Suprapubic skin (tissue), 4 donors: ENCODE data around the gene SLC15A1. TPM values are rescaled to one million over a fixed set of nuclear protein-coding genes. Genes with fewer than 3 reads are reported as not detected.
"Not testable (repeated sequence)": the region's sequence is repeated elsewhere in the genome, so short reads cannot be mapped to it uniquely, and the experiment has no call there.

Source experiments
- DNase-seq, 2 donors: peaks; one replicate each; pipeline ENCODE4 v3.0.0-alpha.2; 2019; ENCODE audit warnings: low spot score in 2 of 2
- H3K27ac ChIP-seq: fragments of 200-600 bp; sonication (generic); one replicate; pipeline ENCODE4 v1.5.1; 2019
- H3K27me3 ChIP-seq: fragments of 200-600 bp; sonication (generic); one replicate; pipeline ENCODE4 v1.5.1; 2019
- H3K36me3 ChIP-seq: fragments of 200-600 bp; sonication (generic); one replicate; pipeline ENCODE4 v1.5.1; 2019
- H3K4me1 ChIP-seq: fragments of 200-600 bp; sonication (generic); one replicate; pipeline ENCODE4 v1.5.1; 2019
- H3K4me3 ChIP-seq: fragments of 200-600 bp; sonication (generic); one replicate; pipeline ENCODE4 v1.5.1; 2019; ENCODE audit warnings: mild to moderate bottlenecking
- H3K9me3 ChIP-seq: fragments of 200-600 bp; sonication (generic); one replicate; pipeline ENCODE4 v1.5.1; 2019
- EP300 ChIP-seq: sonication (generic); formaldehyde crosslinking; IDR thresholded peaks from one replicate; pipeline ENCODE4 v1.6.1; 2017; ENCODE audit warnings: antibody characterized with exemption
- POLR2A ChIP-seq, 2 donors: fragments of 450-650 bp; IDR thresholded peaks; one replicate each; pipeline ENCODE4 v1.6.1; 2017; ENCODE audit warnings: antibody characterized with exemption in 2 of 2, mild to moderate bottlenecking in 2 of 2, moderate library complexity in 2 of 2
- POLR2AphosphoS5 ChIP-seq, 3 donors: sonication (generic); formaldehyde crosslinking; IDR thresholded peaks; one replicate each; pipeline ENCODE4 v1.6.1; 2017; ENCODE audit warnings: antibody characterized with exemption in 3 of 3
- WGBS: methylation state at CpG from one replicate; pipeline ENCODE4 v1.1.5; 2018; 5-methylcytosine and 5-hydroxymethylcytosine counted together
- total RNA-seq, 4 donors: library from RNA; depleted of rRNA; stranded (reverse); fragments of >200 nt; gene quantifications; one replicate each; pipeline ENCODE4 v1.1.0, GENCODE V29; 2016
- TF ChIP-seq, protein P1 (sequence below), 2 donors: fragments of 200-600 bp in 1 of 2; fragments of 450-650 bp in 1 of 2; sonication (generic) in 1 of 2; IDR thresholded peaks; one replicate each; pipeline ENCODE4 v1.5.1; 2016 to 2019; ENCODE audit warnings: antibody characterized with exemption in 2 of 2, mild to moderate bottlenecking in 1 of 2, moderate library complexity in 1 of 2

The SLC15A1 gene
- total RNA-seq, 4 donors from 2014 or later, result 34.1 to 64.3 (median 62.4) TPM

DNA sequence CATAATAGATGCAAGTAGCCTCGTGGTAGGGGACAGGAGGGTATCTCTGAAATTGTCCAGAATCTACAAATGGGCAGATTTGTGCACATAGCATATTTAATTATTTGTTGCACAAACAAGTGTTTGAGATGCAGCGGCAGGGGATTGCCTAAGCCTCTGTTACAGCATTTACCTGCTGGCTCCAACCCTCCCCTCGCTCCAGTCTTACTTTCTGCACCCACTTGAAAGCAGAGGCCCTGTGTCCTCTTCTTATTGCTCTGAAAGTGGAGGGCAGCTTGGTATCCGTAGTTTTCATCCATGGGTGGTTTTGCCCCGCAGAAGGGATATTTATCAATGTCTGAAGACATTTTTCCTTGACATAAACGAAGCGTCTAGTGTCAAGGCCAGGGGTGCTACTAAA is 102.6 kb downstream of the SLC15A1 start:
- peak overlapping the region; percentile 50 for H3K27ac ChIP-seq
- 84% methylated on average over 7 of the region's 7 CpGs for WGBS

DNA sequence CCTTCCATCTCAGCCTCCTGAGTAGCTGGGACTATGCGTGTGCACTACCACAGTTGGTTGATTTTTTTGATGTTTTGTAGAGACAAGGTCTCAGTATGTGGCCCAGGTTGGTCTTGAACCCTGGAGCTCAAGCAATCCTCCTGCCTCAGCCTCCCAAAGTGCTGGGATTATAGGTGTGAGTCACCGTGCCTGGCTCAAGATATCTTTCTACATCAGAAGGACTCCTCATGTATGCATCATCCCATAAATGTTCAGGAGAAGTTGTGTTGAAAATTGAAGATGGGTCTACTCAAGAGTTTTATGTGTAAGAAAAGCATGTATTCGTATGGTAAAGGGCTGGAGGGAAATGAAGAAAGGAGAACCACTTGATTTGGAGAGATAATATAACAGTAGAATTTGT is 103.8 kb downstream of the SLC15A1 start:
- Histone ChIP-seq H3K36me3 (no peaks in the 10 kb centered on the region), H3K9me3 (no peaks in the 10 kb centered on the region)
- 96% methylated on average over 3 of the region's 3 CpGs for WGBS

More for the DNA sequence above, 102.6 kb downstream of the SLC15A1 start:
- Histone ChIP-seq H3K4me3 (no peak overlapping the region), H3K4me1 (peaks cover 23% of the 10 kb centered on the region), H3K36me3 (no peaks in the 10 kb centered on the region), H3K9me3 (no peaks in the 10 kb centered on the region), H3K27me3 (no peaks in the 10 kb centered on the region)
- no peak for DNase-seq
- TF ChIP-seq, protein P1, sequence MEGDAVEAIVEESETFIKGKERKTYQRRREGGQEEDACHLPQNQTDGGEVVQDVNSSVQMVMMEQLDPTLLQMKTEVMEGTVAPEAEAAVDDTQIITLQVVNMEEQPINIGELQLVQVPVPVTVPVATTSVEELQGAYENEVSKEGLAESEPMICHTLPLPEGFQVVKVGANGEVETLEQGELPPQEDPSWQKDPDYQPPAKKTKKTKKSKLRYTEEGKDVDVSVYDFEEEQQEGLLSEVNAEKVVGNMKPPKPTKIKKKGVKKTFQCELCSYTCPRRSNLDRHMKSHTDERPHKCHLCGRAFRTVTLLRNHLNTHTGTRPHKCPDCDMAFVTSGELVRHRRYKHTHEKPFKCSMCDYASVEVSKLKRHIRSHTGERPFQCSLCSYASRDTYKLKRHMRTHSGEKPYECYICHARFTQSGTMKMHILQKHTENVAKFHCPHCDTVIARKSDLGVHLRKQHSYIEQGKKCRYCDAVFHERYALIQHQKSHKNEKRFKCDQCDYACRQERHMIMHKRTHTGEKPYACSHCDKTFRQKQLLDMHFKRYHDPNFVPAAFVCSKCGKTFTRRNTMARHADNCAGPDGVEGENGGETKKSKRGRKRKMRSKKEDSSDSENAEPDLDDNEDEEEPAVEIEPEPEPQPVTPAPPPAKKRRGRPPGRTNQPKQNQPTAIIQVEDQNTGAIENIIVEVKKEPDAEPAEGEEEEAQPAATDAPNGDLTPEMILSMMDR (IDR thresholded peaks at IDR 0.05), result no peak
- no peak for TF ChIP-seq POLR2AphosphoS5 (IDR thresholded peaks at IDR 0.05)
- no peak for TF ChIP-seq POLR2A (IDR thresholded peaks at IDR 0.05)
- TF ChIP-seq EP300, result no peak

DNA sequence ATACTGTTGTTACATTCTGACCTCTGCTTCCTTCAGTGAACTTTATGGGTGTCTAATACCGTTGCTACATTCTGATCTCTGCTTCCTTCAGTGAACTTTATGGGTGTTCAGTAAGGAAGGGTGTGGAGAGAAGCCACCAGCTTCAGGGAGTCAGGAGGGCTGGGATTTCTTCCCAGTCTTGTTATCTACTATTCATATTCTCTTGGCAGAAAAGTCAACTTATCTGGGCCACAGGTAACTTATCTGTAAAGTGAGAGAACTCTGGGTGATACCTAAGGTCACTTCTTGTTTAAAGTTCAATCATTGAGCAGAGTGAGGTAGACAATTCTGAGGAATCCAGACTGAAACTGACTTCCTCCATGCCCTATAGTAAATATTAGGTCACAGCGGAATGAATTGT is 104.3 kb downstream of the SLC15A1 start:
- TF ChIP-seq EP300 (no peak), POLR2A (IDR thresholded peaks at IDR 0.05) (no peak), POLR2AphosphoS5 (IDR thresholded peaks at IDR 0.05) (no peak)
- TF ChIP-seq, protein P1 (IDR thresholded peaks at IDR 0.05), result no peak
- H3K36me3 ChIP-seq, result no peaks in the 10 kb centered on the region
- H3K9me3 ChIP-seq, result no peaks in the 10 kb centered on the region
- no peak overlapping the region for H3K4me3 ChIP-seq
- 73% methylated on average over 2 of the region's 2 CpGs for WGBS
- no peak overlapping the region for H3K27ac ChIP-seq
- no peak for DNase-seq
- no peaks in the 10 kb centered on the region for H3K27me3 ChIP-seq
- H3K4me1 ChIP-seq, result peaks cover 19% of the 10 kb centered on the region

More for the DNA sequence above, 103.8 kb downstream of the SLC15A1 start:
- Histone ChIP-seq H3K27me3 (no peaks in the 10 kb centered on the region), H3K4me1 (peaks cover 23% of the 10 kb centered on the region), H3K4me3 (no peak overlapping the region), H3K27ac (no peak overlapping the region)
- no peak for TF ChIP-seq POLR2A (IDR thresholded peaks at IDR 0.05)
- DNase-seq, result no peak

DNA sequence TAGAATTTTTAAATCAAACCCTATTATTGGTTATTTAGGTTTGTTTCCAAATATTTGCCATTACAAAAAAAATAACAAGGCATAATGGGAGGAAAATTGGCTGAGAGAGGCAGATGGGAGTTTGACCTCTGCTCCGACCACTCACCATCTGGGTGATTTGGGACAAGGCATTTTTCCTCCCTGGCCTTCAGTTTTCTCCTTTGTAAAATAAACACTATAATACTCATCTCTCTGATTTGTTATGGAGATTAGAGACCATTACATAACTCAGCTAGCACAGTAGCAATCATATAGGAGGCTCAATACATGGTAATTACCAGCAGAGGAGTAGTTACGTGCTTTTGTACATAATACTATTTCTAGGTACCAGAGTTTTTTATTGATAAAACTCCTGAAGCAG is 105.4 kb downstream of the SLC15A1 start:
- no peaks in the 10 kb centered on the region for H3K27me3 ChIP-seq
- H3K4me3 ChIP-seq, result no peak overlapping the region
- DNase-seq, result no peak
- H3K4me1 ChIP-seq, result peaks cover 16% of the 10 kb centered on the region
- TF ChIP-seq, protein P1 (IDR thresholded peaks at IDR 0.05), result no peak
- TF ChIP-seq EP300 (no peak), POLR2AphosphoS5 (IDR thresholded peaks at IDR 0.05) (no peak), POLR2A (IDR thresholded peaks at IDR 0.05) (no peak)
- WGBS, result 93% methylated on average over 2 of the region's 2 CpGs
- no peak overlapping the region for H3K27ac ChIP-seq
- H3K36me3 ChIP-seq, result no peaks in the 10 kb centered on the region
- H3K9me3 ChIP-seq, result no peaks in the 10 kb centered on the region

DNA sequence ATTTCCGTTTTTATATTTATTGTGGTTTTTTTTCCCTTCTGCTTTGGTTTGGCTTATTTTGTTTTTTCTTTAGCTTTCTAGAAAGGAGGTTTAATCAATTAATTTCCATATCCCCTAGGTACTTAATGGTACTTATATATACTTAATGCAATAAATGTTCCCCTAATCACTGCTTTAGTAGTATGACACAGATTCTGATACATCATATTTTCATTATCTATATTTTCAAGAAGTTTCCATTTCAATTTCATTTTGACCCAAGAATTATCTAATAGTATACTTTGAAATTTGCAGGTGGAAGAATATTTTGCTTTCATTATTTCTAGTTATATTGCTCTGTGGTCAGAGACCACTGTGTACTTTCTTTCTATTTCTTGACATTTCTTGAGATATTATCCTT is 109.0 kb downstream of the SLC15A1 start:
- no peaks in the 10 kb centered on the region for H3K36me3 ChIP-seq
- no peaks in the 10 kb centered on the region for H3K27me3 ChIP-seq
- no peak for TF ChIP-seq POLR2AphosphoS5 (IDR thresholded peaks at IDR 0.05)
- TF ChIP-seq POLR2A (IDR thresholded peaks at IDR 0.05), result no peak
- TF ChIP-seq, protein P1 (IDR thresholded peaks at IDR 0.05), result no peak
- TF ChIP-seq EP300, result no peak
- no peaks in the 10 kb centered on the region for H3K4me1 ChIP-seq
- H3K27ac ChIP-seq, result no peak overlapping the region
- no peak for DNase-seq
- 61% methylated on average over 1 of the region's 1 CpG for WGBS
- no peak overlapping the region for H3K4me3 ChIP-seq
- H3K9me3 ChIP-seq, result no peaks in the 10 kb centered on the region

DNA sequence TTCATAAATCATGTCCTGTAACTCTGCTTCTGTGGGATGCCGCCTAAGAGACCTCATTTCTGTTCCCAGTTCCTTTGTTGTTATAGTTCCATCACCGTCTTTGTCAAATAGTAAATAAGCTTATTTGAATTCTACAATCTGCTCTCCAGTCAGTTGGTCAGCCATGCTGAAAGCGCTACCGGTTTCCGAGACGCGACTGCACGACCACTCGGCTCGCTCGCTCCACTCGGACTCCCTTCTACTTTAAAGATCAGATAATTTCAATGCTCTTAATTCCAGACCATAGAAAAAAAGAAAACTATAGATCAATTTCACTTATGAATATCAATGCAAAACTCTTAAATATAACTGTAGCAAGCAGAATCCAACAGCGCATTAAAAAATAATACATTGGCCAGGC is 111.4 kb downstream of the SLC15A1 start:
- no peak for TF ChIP-seq POLR2A (IDR thresholded peaks at IDR 0.05)
- no peak for TF ChIP-seq POLR2AphosphoS5 (IDR thresholded peaks at IDR 0.05)
- TF ChIP-seq, protein P1 (IDR thresholded peaks at IDR 0.05), result no peak
- TF ChIP-seq EP300, result no peak
- 94% methylated on average over 13 of the region's 13 CpGs for WGBS
- Histone ChIP-seq H3K4me1 (no peaks in the 10 kb centered on the region), H3K4me3 (no peak overlapping the region), H3K9me3 (no peaks in the 10 kb centered on the region), H3K27me3 (no peaks in the 10 kb centered on the region), H3K36me3 (no peaks in the 10 kb centered on the region), H3K27ac (no peak overlapping the region)
- no peak for DNase-seq

DNA sequence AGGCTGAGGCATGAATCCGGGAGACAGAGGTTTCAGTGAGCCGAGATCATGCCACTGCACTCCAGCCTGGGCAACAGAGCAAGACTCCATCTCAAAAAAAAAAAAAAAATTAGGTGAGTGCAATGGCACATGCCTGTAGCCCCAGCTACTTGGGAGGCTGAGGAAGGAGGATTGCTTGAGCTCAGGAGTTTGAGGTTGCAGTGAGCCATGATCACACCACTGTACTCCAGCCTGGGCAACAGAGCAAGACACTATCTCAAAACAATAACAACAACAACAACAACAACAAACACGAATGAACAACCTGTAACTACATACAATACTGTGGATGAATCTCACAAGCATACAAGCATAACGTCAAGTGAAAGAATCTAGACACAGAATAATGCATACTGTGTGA is 112.7 kb downstream of the SLC15A1 start:
- H3K36me3 ChIP-seq, H3K27ac ChIP-seq, H3K27me3 ChIP-seq, H3K4me3 ChIP-seq, H3K4me1 ChIP-seq, DNase-seq, H3K9me3 ChIP-seq: not testable (repeated sequence)
- 89% methylated on average over 4 of the region's 4 CpGs for WGBS

DNA sequence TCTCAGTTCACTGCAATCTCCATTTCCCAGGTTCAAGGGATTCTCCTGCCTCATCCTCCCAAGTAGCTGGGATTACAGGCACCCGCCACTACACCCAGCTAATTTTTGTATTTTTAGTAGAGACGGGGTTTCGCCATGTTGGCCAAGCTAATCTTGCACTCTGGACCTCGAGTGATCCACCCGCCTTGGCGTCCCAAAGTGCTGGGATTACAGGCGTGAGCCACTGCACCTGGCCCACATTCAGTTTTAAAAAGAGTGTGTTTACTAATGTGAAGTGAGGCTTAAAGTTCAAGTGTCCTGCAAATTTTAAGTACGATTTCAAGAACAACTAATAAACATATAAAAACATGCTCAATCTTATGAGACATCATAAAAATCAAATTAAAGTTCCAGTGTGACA is 114.1 kb downstream of the SLC15A1 start:
- not testable (repeated sequence) for H3K27ac ChIP-seq, H3K27me3 ChIP-seq, H3K9me3 ChIP-seq, H3K4me1 ChIP-seq, DNase-seq, H3K4me3 ChIP-seq, H3K36me3 ChIP-seq
- WGBS, result 95% methylated on average over 8 of the region's 8 CpGs
